NCI-H748 (cell line): ENCODE results near the gene APBA2.

Experiments
- DNase-seq: peaks from one replicate; lab custom pipeline; 2025; ENCODE audit not compliant: unreplicated experiment; lab: John Stamatoyannopoulos, UW

Gene APBA2

DNA sequence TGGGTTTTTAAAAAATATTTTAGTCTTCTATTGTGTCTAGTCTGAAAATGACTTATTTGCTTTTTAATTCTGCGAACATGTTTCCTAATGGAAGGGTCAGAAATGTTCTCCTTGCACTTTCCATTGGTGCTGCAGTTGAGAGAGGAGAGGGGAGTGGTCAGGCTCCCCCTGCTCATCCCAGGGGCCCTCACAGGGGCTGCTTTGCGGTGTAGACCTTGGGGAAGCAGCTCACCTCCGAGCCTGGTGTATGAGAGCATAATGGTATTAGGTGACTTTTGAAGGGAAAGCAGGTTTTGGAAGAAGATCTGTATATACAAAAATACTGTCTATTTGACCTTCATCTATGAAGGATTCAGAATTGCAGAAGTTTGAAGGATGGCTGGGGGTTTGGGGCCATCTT lies 28.3 kb downstream of the APBA2 start:
- DNase-seq = no peak

DNA sequence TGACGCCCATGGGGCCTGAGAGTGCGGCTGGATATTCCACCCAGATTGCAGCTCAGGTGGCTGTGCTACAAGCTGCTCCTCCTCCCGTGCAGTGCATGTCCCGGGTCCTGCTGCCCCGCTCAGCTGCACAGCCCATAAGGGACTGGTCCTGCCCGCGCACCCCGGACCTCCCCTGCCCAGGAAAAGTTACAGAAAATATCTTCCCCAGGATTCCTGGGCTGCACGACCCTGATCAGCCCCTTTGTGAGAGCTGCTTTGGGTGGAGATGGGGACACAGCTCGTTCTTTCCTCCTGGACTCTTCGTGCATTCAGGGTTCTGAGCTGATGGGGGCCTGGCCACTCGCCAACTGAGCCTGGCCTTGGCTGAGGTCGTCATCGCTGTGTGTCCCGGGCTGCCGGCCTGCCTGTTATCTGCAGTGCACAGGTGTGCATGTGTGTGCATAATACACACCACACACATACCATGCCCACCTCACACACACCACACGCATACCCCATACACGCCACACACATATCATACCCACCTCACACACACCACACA lies 28.8 kb downstream of the APBA2 start:
- DNase-seq = no peak

DNA sequence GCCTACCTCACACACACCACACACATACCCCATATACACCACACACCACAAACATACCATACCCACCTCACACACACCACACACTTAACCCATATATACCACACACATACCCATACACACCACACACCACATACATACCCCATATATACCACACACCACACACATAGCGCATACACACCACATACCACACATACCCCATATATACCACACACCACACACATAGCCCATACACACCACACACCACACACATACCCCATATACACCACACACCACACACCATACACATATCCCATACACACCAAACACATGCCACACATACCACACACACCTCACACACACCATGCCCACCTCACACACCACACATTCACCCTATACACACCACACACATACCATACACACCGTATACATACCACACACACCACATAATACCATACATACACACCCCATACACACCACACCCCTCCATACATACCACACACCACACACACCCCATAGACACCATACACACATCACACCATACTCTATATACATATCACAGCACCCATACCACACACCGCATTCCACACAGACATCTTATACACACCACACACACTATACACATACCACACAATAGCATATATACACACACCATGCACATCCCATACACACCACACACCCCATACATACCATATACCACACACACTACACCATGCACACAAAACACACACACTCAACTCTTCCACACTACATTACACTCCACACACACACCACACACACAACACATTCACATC lies 29.5 kb downstream of the APBA2 start:
- DNase-seq = no peak

DNA sequence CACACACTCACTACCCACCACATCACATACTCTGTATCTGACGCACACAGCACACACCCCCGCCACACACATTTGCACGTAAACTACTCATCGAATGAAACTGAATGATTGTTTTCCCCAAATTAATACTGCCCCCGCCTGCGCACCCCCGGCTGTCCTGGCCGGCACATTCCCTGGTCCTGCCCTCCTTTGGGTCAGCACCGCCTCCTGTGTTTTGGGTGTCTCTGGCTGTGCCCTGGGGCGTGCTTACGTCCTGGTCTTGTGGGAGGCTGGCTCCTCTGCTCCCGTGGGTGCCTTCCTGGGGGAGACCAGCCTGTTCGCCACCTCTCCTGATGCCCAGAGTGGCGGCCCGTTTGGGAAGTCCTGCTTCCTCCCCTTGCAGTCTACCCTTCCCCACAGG lies 30.2 kb downstream of the APBA2 start:
- DNase-seq = no peak

DNA sequence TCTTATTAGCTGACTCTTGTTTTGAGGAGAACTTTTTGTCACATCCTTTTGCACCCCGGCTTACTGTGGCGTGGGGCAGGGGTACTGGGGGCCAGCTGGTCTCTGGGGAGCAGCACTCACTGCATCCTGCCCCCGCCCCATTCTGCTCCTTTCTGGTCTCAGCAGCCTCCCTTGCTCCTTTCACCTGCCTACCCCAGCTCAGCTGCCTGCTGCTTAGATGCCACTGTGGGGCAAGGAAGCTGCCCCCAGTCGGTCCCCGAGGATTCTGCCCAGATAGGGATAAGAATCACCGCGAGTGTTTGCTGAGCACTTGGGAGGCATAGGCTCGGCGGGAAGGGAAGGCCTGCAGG lies 32.0 kb downstream of the APBA2 start:
- no peak for DNase-seq

DNA sequence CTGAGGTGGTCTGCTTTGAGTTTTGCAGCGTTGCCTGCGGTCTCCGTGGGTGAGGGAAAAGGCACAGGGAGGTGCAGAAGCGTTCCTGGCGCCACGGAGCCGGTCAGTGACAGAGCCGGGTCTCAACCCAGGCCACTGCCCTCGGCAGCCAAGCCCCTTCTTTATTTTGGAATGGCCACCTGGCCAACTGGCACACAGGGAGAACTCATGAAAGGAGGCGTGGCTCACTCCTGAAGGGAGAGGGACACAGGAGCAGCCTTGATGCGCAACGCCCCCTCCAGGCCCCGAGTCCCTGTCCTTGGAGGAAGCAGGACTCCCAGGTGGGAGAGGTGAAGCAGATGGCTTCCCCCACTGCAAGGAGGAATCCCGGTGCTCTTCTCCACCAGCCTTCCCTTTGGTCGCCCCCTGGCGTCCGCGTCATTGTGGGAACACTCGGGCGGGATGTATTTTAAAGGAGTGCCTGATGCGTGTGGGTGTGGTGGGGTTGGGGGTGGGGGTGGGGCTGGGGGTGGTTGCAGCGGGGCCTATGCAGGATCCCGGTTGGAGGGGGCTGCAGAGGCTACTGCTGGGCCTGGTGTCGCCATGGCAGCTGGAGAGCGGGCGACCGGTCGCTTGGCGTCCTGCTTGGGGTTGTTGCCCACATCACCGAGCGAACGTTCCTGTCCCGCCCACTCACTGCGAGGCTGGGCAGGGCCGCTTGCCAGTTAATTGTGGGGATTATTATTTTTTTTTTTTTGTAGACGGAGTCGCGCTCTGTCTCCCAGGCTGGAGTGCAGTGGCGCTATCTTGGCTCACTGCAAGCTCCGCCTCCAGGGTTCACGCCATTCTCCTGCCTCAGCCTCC lies 32.6 kb downstream of the APBA2 start:
- DNase-seq = peak; percentile 92

DNA sequence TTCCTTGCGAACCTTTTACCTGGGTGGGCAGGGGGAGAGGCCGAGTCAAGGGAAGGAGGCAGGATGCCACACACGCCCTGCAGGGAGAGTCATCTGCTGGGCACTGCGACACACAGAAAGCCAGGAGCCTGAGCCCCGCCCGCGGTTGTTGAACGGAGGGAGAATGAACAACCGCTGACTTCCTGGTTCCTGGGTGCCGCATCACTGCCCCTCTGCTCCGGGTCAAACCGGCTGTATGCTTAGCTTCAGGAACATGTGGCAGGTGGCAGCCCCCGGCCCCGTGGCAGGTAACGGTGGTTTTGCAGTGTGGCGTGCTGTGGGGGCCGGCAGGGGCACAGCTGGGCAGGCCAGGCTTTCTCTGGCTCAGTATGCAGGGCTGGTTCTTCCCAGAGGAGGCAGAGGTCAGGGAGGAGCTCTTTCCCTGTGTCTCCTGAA lies 33.4 kb downstream of the APBA2 start:
- DNase-seq = peak; percentile 39

DNA sequence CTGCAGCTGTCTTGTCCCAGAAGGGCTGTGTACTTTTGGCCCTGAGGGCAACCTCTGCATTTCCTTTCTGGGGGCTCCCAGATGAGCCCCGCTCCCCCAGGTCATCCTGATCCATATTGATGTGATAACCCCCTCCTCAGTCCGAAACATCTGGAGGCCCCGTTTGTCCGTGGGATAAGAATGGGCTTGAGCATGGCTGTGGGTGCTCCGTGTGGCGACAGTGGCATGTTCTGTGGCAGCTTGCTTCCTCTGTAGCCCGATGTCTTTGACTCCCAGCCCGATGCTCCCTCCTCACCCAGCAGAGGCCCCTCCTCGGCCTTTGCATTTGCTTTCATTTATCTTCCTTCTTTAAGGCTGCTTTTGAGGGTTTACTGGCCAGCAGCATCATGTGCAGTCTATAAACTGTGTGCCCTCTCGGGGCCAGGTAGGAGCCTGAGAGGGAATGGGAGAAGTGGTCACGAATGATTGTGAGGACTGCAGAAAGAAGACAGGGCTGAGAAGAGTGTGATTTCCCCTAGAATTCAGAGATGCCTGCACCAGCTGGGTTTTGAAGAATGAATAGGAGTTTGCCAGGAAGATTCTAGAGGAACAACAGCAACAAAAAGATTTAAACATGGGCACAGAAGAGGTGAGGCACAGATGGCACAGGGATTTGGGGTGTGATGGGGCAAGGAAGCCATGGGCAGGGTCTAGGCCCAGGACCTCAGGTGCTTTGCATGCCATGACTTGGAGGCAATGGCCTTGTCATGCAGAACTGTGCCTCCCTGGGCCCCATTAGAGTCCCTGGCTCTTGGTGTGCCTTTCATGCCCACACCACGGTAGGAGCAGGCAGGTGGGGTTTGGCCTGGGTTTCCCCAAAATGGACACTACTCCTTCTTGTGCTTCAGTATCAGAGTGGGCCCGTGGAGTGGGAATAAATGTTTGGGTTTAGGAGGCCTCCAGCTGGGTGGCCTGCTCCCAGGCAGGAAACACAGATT lies 34.2 kb downstream of the APBA2 start:
- no peak for DNase-seq

DNA sequence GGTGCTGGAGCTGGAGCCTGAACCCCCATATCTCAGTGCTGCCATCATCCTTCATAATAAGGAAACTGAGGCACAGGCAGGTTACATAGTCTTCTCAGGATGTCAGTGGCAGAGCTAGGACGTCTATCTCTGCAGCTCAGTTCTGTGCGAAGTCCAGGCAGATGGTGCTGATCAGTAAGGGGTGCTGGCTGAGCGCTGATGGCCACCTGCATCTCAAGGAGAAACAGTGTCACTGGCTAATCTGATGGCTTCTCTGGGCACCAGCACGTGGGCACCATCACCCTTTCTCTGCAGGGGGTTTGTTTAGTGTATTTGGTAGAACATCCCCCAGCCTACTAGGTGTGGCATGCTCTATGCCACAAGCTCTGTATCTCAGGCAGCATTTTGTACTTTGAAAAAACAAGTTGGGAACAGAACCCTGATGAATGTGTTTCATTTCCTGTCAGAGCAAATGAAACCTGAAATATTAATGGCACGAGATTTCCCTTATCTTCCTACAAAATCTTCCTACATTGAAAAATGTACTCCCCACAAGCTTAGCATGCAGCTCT lies 35.1 kb downstream of the APBA2 start:
- DNase-seq = no peak

DNA sequence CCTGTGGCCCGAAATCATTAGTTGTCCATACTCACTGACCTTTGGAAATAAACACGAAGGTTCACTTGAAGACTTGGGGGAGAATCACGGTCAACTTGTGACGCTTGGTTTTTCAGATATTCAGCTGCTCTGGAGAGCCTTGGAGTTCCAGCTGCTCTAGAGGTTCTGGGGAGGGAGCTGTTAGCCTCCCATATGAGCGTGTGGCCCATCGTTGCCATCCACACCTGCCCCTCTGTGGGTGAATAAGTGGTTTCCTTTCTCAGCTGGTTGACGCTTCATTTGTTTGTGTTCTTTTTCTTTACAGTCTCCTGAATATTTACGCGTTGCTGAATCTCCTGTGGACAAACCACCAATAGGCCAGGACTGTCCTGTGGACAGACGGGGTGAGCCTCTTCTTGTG lies 35.6 kb downstream of the APBA2 start:
- DNase-seq = no peak

DNA sequence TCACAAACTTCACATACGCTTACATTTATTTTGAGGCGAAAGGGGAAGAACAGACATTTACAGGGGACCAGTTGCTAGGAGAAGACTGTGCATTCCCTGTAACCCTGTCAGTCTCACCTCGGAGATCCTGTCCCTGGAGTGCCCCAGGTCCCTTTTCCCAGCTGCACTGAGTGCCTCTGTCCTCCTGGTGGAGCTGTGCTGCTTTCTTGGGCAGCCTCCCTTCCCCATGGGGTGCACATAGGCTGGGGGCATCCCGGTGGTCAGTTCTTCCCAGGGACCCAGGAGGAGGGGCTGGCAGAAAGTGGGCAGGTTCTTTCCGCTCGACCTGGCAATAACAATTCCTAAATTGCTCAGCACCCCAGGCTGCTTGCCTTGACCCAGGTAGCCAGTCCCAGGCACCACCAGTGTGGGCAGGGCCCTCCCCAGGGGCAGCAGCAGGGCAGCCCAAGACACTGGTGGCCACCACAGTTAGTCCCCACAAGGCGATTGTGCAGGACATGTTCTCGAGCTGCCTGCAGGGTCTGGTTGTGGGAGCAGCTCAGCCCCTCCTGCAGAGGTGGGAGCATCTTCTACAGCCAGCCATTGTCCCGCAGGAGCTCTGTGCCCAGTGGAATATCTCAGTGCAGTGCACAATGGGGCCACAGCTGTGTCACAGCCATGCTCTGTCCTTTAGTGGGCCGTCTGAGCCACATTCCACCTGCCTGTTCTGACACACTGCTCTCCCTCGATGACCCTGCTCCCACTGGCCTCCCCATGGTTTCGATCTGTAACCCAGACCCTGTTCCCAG lies 36.3 kb downstream of the APBA2 start:
- no peak for DNase-seq

DNA sequence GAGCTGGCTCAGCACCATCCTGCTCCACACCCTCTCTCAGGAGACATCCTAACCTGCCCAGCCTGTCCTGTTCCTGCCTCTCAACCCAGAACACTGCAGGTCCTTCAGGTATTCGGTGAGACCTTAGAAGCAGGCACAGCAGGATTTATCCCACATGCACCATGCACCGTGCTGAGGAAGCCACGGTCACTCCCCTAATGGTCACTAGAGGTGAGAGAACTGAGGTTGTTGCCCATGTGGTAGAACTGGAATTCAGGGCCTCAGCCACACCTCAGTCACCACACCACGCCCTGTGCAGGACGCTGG lies 36.9 kb downstream of the APBA2 start:
- DNase-seq = no peak

DNA sequence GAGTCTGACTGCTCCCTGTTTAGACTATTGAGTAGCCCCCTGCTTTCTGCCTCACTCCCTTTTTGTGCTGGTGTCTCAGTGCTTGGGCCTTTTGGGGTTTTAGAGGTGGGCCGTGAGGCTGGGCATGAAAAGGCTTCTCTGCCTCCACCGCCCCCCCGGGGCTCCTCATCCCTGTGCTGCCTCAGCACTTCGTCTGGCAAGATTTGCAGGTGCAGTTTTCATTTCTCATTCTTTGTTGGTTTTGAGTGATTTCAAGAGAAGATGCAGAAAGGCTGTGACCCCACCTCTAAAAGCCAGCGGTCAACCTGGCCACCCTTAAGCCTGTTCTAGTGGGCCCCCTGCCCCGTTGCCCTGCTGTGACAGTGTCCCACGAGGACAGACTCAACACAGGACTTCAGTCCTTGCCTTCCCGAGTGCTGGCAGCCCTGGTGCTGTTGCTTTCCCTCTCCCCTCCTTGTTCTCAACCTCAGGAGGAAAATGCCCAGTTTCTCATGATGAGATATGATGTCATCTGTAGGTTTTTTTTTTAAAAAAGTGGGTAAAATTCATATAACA lies 38.0 kb downstream of the APBA2 start:
- DNase-seq = no peak

DNA sequence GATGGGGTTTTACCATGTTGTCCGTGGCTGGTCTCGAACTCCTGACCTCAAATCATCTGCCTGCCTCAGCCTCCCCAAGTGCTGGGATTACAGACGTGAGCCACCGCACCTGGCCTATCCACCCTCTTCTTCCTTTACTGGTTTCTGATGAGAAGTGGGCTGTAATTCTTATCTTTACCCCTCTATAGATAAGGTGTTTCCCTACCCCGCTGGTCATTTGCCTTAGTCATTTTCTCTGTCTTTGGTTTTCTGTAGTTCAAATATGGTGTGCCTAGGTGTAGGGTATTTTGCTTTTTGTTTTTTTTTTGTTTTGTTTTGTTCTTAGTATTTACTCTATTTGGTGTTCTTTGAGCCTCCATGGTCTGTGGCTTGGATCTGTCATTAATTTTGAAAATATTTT lies 41.3 kb downstream of the APBA2 start:
- no peak for DNase-seq

DNA sequence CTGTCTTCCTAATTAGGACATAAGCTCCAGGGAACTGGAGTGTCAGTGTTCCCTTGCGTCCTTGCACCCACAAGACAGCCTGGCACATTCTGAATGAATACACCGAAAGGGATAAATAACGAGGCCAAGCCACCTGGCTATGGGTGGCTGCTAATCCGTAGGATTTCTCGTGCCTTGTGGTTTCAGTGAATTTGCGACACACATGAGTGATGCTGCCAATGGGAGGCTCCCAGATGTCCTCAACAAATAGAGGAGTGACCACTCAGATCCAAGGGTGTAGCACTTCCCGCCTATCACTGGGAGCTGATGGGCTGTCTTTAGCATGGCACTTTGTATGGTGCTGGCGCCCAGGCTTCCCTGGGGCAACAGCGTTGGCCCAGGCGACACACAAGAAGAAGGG lies 43.4 kb downstream of the APBA2 start:
- no peak for DNase-seq

DNA sequence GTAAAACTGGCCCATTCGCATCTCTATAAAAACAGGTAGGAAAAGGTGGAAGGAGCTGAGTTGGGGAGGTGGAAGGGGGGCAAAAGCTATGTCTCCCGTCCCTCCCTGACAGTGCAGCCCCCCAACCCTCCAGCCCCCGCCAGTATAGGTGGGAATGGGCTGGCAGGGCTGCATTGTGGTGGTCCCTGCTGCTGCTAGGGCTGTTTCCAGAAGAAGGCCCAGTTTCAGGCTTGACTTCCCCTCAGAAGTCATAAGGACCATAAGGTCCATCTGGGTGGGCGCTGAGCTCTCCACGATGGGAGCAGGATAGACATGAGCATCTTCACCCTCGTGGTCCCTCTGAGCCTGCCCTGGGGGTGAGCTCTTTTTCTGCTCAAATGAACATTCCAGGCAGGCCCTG lies 44.2 kb downstream of the APBA2 start:
- DNase-seq = no peak

DNA sequence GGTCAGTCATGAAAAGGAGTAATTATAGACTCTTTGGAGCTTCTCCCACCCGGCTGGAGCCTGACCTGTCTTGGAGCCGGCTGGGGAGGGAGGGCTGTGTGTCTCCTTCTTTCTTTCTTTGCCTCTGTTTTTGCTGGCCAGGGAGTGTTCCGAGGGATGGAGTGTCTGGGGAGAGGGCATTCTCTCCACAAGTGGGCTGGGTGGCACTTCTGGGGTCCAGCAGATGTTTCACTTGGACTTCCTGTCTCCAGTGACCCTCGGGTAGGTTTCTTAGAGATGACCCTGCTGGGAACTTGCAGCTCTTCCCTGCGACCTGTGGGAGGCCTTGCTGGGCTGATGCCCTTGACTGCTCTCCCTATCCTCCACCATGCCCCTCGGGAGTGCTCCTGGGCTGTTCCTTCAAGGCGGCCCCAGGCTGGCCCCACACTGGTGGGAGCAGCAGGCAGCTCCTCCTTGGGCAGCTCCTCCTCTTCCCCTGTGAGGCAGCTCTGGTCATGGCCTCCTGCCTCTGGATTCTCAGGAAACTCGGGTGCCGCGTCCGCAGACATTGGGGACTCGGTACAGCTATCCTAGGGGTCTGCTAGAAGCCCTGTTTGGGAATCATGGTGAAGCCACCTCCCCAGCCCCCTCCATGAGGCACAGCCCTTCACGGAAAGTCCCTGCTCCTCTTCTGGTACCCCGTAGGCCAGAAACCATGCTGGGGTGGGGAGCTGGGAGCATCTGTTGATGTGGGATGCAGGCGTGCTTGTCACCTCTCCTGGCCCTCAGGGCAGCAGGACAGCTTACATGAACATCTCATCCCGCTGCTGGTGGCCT lies 44.9 kb downstream of the APBA2 start:
- DNase-seq = no peak

DNA sequence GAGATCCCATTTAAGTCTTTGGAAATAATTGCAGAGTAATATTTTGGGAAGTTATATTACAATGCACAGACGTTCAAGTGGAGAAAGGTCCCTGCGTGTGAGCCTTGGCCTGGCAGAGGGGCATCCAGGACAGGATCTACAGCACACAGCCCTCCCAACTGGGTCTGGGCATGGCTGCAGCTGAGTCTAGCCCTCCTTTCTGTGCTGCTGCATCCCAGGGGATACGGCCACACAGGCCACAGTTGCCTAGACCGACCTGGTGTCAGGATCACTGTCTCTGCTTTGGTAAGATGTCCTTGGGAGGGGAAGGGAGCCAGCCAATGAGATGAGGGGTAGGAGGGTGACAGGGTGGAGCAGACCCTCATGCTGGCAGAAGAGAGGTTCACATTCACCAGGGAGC lies 46.1 kb downstream of the APBA2 start:
- no peak for DNase-seq

DNA sequence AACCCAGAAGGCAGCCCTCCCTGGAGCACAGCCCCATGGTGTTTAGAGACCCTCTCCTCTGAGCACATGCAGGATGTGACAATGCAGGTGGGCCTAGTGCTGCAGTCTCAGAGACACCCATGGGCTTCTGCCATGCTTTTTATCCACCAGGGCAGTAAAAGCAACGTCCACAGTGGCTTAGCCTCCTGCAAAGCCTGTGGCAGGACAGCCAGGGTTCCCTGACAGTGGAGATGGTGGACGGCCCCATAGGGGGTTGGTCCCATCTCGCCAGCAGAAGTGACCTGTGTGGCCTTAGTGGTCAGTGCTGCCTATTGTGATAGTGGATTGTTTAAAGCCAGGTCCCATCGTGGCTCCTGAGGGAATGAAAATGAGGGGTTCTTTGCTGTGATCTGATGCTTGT lies 46.6 kb downstream of the APBA2 start:
- DNase-seq = no peak
